SK-N-SH treated with all-trans-retinoic acid at 6 μM for 48 hours (cell line): ENCODE data around the gene SNCG.

Experiments
- CSDC2 ChIP-seq: fragments of 250-450 bp; sonication (Bioruptor Pico); IDR thresholded peaks from 2 replicates; pipeline ENCODE4 v1.5.0; 2020; ENCODE audit warnings: mild to moderate bottlenecking, moderate library complexity
- ISL1 ChIP-seq: fragments of 250-450 bp; sonication (Bioruptor Pico); IDR thresholded peaks from 2 replicates; pipeline ENCODE4 v2.1.2; 2022; ENCODE audit warnings: mild to moderate bottlenecking, moderate library complexity
- RARB ChIP-seq: fragments of 250-450 bp; sonication (Bioruptor Pico); IDR thresholded peaks from 2 replicates; pipeline ENCODE4 v1.8.0; 2021; ENCODE audit warnings: mild to moderate bottlenecking, moderate library complexity
- SNAI2 ChIP-seq: fragments of 250-450 bp; sonication (Bioruptor Pico); IDR thresholded peaks from 2 replicates; pipeline ENCODE4 v1.5.0; 2020; ENCODE audit warnings: mild to moderate bottlenecking, moderate library complexity
- TOX ChIP-seq: fragments of 250-450 bp; sonication (Bioruptor Pico); IDR thresholded peaks from 2 replicates; pipeline ENCODE4 v1.8.0; 2021; ENCODE audit warnings: mild to moderate bottlenecking, moderate library complexity, borderline replicate concordance
- ZFP3 ChIP-seq: fragments of 250-450 bp; sonication (Bioruptor Pico); IDR thresholded peaks from 2 replicates; pipeline ENCODE4 v1.5.0; 2020; ENCODE audit warnings: mild to moderate bottlenecking, moderate library complexity
- ZNF565 ChIP-seq: fragments of 450-650 bp; formaldehyde crosslinking; conservative IDR thresholded peaks from 2 replicates; pipeline ENCODE4 v1.5.0; 2020; ENCODE audit warnings: low read depth, mild to moderate bottlenecking, moderate library complexity
- TF ChIP-seq, protein P1 (sequence below): fragments of 250-450 bp; sonication (Bioruptor Pico); IDR thresholded peaks from 2 replicates; pipeline ENCODE4 v1.8.0; 2020; ENCODE audit warnings: mild to moderate bottlenecking, moderate library complexity, borderline replicate concordance

DNA sequence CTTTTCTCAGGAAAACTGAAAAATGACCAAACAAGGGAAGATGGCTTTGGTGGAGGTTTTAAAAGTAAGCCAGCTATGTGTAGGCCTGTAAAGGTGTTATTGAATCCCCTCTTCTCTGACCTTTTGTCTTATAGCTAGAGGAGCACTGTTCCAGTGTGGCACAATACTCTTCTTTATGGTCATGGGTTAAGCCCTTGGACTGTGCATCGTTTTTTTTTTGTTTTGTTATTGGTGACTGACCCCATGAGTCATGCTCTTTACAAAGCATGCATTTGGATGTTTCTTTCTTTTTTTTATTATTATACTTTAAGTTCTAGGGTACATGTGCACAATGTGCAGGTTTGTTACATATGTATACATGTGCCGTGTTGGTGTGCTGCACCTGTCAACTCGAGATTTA, 42.1 kb downstream of the SNCG start:
- TF ChIP-seq ZFP3 (CRISPR knock-in tag), result no peak
- TF ChIP-seq RARB (CRISPR knock-in tag), result no peak
- TF ChIP-seq SNAI2 (CRISPR knock-in tag), result no peak
- TF ChIP-seq TOX (CRISPR knock-in tag), result no peak
- no peak for TF ChIP-seq ZNF565 (CRISPR knock-in tag)
- no peak for TF ChIP-seq CSDC2 (CRISPR knock-in tag)
- no peak for TF ChIP-seq ISL1 (CRISPR knock-in tag)
- TF ChIP-seq, protein P1, sequence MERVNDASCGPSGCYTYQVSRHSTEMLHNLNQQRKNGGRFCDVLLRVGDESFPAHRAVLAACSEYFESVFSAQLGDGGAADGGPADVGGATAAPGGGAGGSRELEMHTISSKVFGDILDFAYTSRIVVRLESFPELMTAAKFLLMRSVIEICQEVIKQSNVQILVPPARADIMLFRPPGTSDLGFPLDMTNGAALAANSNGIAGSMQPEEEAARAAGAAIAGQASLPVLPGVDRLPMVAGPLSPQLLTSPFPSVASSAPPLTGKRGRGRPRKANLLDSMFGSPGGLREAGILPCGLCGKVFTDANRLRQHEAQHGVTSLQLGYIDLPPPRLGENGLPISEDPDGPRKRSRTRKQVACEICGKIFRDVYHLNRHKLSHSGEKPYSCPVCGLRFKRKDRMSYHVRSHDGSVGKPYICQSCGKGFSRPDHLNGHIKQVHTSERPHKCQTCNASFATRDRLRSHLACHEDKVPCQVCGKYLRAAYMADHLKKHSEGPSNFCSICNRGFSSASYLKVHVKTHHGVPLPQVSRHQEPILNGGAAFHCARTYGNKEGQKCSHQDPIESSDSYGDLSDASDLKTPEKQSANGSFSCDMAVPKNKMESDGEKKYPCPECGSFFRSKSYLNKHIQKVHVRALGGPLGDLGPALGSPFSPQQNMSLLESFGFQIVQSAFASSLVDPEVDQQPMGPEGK (CRISPR knock-in tag), result no peak
